Right lobe of liver (tissue), 6 donors: ENCODE measurements around the gene NEDD4L. TPM values are rescaled to one million over a fixed set of nuclear protein-coding genes. Genes with fewer than 3 reads are reported as not detected.

Experiments
- ATAC-seq, 4 donors: fragments of 200-7000 bp; cut with Tn5 transposase; one replicate each; pipeline ENCODE4 v1.9.1; 2020; ENCODE audit warnings: mild to moderate bottlenecking in 4 of 4, moderate library complexity in 4 of 4
- DNase-seq, 3 donors: peaks; one replicate each; pipeline ENCODE4 v3.0.0-alpha.2; 2020
- H3K27ac ChIP-seq, 3 donors: fragments of 200-600 bp; one replicate each; pipeline ENCODE4 v1.8.0; 2022
- H3K27me3 ChIP-seq, 2 donors: fragments of 200-600 bp; one replicate each; pipeline ENCODE4 v1.8.0; 2022
- H3K36me3 ChIP-seq, 4 donors: fragments of 200-600 bp; sonication (generic) in 1 of 4; one replicate each; pipeline versions ENCODE4 v1.5.1 to v1.8.0; 2017 to 2022; ENCODE audit warnings: control low read depth in 1 of 4
- H3K4me1 ChIP-seq, 4 donors: fragments of 200-600 bp; sonication (generic) in 1 of 4; one replicate each; pipeline versions ENCODE4 v1.5.1 to v1.8.0; 2017 to 2022; ENCODE audit warnings: control low read depth in 1 of 4
- H3K4me3 ChIP-seq, 3 donors: fragments of 200-600 bp; one replicate each; pipeline ENCODE4 v1.8.0; 2022
- H3K9me3 ChIP-seq, 4 donors: fragments of 200-600 bp; sonication (generic) in 1 of 4; one replicate each; pipeline versions ENCODE4 v1.5.1 to v1.8.0; 2017 to 2022; ENCODE audit warnings: control low read depth in 1 of 4
- POLR2A ChIP-seq: fragments of 450-650 bp; IDR thresholded peaks from one replicate; pipeline ENCODE4 v1.6.1; 2017; ENCODE audit warnings: antibody characterized with exemption, mild to moderate bottlenecking
- WGBS: methylation state at CpG from one replicate; pipeline ENCODE4 v1.1.6; 2018; ENCODE audit warnings: low coverage, low lambda C conversion rate; ENCODE audit not compliant: insufficient coverage; ENCODE audit errors: missing lambda C conversion rate; 5-methylcytosine and 5-hydroxymethylcytosine counted together
- intact Hi-C, 2 donors: fragments of 100-400 bp; cut with DNase I; formaldehyde crosslinking; loops; one replicate each; pipeline versions ENCODE4 v1.11.2 to v1.14.1; 2022
- total RNA-seq, 6 experiments: library from RNA; depleted of rRNA in 2 of 6; stranded (reverse); fragments of >200 nt in 2 of 6; fragmentation: NEBNext Ultra II Directional in 3 of 6; extraction: Animal tissue kit (Norgen Biotek cat#: 25700) in 3 of 6; gene quantifications; one replicate each; pipeline versions ENCODE4 v1.1.0 to v1.2.4, GENCODE V29; 2016 to 2023
- TF ChIP-seq, protein P1 (sequence below), 4 donors: fragments of 200-600 bp in 3 of 4; fragments of 450-650 bp in 1 of 4; IDR thresholded peaks; one replicate each; pipeline versions ENCODE4 v1.5.1 to v1.8.0; 2016 to 2022; ENCODE audit warnings: antibody characterized with exemption in 4 of 4, mild to moderate bottlenecking in 2 of 4
- donor health status: DM: no; HTN: yes; CAD: no.
- donor health status: DM: no; HTN: no; CAD: no.
- donor health status: DM: no; HTN: no; CAD: no.
- donor health status: DM: no; HTN: yes; CAD: no.
- donor health status: DM: no; HTN: yes; CAD: no.

Gene NEDD4L
- total RNA-seq, 6 experiments from 2014 or later: 21.5 to 41.0 (median 33.2) TPM

DNA sequence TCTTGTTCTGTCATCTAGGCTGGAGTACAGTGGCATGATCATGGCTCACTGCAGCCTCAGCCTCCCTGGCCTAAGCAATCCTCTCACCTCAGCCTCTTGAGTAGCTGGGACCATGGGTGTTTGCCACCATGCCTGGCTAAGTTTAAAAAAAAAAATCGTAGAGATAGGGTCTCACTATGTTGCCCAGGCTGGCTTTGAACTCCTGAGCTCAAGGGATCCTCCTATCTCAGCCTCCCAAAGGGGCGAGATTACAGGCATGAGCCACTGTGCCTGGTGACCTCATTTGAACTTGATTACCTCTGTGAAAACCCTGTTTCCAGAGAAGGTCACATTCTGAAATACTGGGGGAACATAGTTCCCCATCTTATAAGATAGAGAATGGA lies 190.3 kb downstream of the NEDD4L start:
- Histone ChIP-seq H3K27me3 (no peaks in the 10 kb centered on the region), H3K9me3 (no peaks in the 10 kb centered on the region), H3K4me1 (peaks cover 0 to 53% (median 24%) of the 10 kb centered on the region in 4 donors), H3K4me3 (no peak overlapping the region), H3K27ac (peak overlapping the region in 2 of 3 donors; percentile 23 to 33), H3K36me3 (no peaks in the 10 kb centered on the region)
- 71% methylated on average over 1 of the region's 2 CpGs for WGBS
- intact Hi-C loops: no loop called here
- ATAC-seq (no peak), DNase-seq (no peak)
- no peak for TF ChIP-seq POLR2A
- TF ChIP-seq, protein P1, sequence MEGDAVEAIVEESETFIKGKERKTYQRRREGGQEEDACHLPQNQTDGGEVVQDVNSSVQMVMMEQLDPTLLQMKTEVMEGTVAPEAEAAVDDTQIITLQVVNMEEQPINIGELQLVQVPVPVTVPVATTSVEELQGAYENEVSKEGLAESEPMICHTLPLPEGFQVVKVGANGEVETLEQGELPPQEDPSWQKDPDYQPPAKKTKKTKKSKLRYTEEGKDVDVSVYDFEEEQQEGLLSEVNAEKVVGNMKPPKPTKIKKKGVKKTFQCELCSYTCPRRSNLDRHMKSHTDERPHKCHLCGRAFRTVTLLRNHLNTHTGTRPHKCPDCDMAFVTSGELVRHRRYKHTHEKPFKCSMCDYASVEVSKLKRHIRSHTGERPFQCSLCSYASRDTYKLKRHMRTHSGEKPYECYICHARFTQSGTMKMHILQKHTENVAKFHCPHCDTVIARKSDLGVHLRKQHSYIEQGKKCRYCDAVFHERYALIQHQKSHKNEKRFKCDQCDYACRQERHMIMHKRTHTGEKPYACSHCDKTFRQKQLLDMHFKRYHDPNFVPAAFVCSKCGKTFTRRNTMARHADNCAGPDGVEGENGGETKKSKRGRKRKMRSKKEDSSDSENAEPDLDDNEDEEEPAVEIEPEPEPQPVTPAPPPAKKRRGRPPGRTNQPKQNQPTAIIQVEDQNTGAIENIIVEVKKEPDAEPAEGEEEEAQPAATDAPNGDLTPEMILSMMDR (IDR thresholded peaks at IDR 0.05): no peak

DNA sequence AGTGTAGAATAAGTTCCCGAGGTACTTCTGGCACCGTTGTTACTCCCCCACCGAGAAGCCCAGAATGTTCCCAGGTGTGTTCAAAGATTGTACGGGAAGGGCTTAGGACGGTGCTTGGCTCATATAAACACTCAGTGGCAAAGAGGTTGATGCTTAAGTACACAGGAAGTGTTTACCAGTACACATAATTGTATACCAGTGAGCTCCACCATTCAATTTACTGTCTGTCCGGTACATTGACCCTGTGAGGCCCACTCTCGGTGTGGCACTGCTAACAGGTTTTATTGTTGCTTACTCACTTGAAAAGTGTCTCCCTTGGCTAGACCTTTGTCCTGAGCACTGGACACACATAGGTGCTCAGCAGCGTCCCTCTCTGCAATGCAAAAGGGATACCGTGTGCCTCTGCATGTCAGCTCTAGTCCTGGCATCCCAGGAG lies 191.0 kb downstream of the NEDD4L start:
- intact Hi-C loops: no loop called here
- ATAC-seq: peak; percentile 60 to 85 (median 81)
- 39% methylated on average over 8 of the region's 9 CpGs for WGBS
- TF ChIP-seq POLR2A: no peak
- TF ChIP-seq, protein P1 (IDR thresholded peaks at IDR 0.05): no peak
- peak in 1 of 3 donors; percentile 49 for DNase-seq
- peaks cover 0 to 53% (median 24%) of the 10 kb centered on the region in 4 donors for H3K4me1 ChIP-seq
- H3K36me3 ChIP-seq: no peaks in the 10 kb centered on the region
- H3K4me3 ChIP-seq: no peak overlapping the region
- no peaks in the 10 kb centered on the region for H3K9me3 ChIP-seq
- H3K27me3 ChIP-seq: no peaks in the 10 kb centered on the region
- H3K27ac ChIP-seq: peak overlapping the region; percentile 23 to 52 (median 33)

DNA sequence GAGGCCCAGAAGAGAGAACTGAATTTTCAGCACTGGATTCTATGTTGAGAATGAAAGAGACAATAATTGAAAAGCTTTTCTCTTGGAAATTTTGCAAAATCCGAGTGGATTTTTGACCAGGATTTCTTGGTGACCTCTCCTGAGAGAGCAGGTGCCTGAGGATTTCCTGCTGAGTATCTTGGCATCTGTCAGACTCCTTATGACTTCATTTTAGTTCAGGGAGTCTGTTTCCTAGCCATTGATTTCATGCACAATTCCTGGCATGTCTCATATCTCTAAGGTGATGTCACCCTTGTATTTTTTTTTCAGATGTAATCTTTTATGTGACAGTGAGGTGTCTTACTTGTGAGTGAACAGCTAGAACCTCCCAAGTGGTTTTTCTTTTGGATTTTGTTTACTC lies 195.9 kb downstream of the NEDD4L start:
- Histone ChIP-seq H3K27me3 (no peaks in the 10 kb centered on the region), H3K9me3 (no peaks in the 10 kb centered on the region), H3K4me3 (no peak overlapping the region), H3K4me1 (peaks cover 0 to 13% (median 3%) of the 10 kb centered on the region in 4 donors), H3K36me3 (no peaks in the 10 kb centered on the region), H3K27ac (no peak overlapping the region)
- peak in 1 of 4 donors; percentile 16 for ATAC-seq
- no peak for DNase-seq
- WGBS: 44% methylated on average over 1 of the region's 1 CpG
- TF ChIP-seq POLR2A: no peak
- TF ChIP-seq, protein P1 (IDR thresholded peaks at IDR 0.05): no peak
- intact Hi-C loops: no loop called here

DNA sequence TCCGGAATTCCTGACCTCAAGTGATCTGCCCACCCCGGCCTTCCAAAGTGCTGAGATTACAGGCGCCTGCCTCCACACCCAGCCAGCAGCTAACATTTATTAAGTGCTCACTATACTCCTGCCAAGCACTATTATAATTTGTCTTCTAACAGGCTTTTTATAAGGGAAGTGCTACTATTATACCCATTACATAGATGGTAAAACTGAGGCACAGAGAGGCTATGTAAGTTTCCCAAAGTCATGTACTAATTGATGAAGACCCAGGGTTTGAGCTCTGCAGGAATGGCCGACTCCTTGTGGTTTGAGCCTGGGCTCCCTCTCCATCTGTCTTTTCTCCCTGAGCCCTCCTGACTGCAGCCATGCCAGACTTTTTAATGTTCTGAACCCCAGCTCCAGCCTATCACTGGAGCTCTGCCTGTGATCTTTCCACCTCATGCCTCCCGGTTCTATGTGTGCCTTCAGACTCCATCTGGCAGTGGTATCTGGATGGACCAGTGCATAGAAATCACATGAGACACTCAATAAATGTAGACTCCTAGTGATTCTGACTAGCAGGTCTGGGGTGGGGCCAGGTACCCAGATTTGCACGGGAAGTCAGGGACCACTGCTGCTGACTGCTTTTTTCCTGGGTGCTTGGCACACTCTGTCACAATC lies 197.1 kb downstream of the NEDD4L start:
- intact Hi-C loops: no loop called here
- Histone ChIP-seq H3K9me3 (no peaks in the 10 kb centered on the region), H3K4me1 (peaks cover 0 to 5% (median 0%) of the 10 kb centered on the region in 4 donors), H3K36me3 (no peaks in the 10 kb centered on the region), H3K27me3 (no peaks in the 10 kb centered on the region), H3K4me3 (no peak overlapping the region), H3K27ac (no peak overlapping the region)
- ATAC-seq: no peak
- WGBS: 96% methylated on average over 6 of the region's 6 CpGs
- no peak for DNase-seq
- TF ChIP-seq, protein P1 (IDR thresholded peaks at IDR 0.05): no peak
- no peak for TF ChIP-seq POLR2A
